Measurements from ENCODE around the gene DMD. TPM values are rescaled to one million over a fixed set of nuclear protein-coding genes. Genes with fewer than 3 reads are reported as not detected.
A peak's percentile ranks its signal among the peaks of the same experiment; 100 is the strongest.

The DMD gene
- total RNA-seq, 2 donors from 2014 or later: 19.6 to 24.9 TPM

- H3K27ac ChIP-seq (ENCODE audit: low read depth, low read length): no peak overlapping the region
- no peaks in the 10 kb centered on the region for H3K4me1 ChIP-seq (ENCODE audit: control insufficient read depth, insufficient read depth, low read length)
- H3K27ac Mint-ChIP-seq: no peak overlapping the region
- no peaks in the 10 kb centered on the region for H3K27me3 ChIP-seq (ENCODE audit: control insufficient read depth, insufficient read depth, low read length, poor library complexity, severe bottlenecking)
- no peak for TF ChIP-seq CTCF (conservative IDR thresholded peaks at IDR 0.05)
- no peaks in the 10 kb centered on the region for H3K36me3 ChIP-seq (ENCODE audit: control insufficient read depth, insufficient read depth, low read length)
- H3K36me3 Mint-ChIP-seq (ENCODE audit: low read depth): no peaks in the 10 kb centered on the region
- no peak overlapping the region for H3K4me3 Mint-ChIP-seq
- WGBS, 2 experiments (ENCODE audit: insufficient coverage in 1 of 2, insufficient read length in 1 of 2): 100% methylated on average over 1 of the region's 1 CpG; no CpG with 5 or more reads in 1 of the 2 experiments
- peaks cover 32% of the 10 kb centered on the region for H3K9me3 Mint-ChIP-seq
- H3K9ac ChIP-seq (ENCODE audit: extremely low read depth, low read length, poor library complexity, severe bottlenecking): no peak overlapping the region
- DNase-seq: no peak
- H3K27me3 Mint-ChIP-seq (ENCODE audit: insufficient read depth): no peaks in the 10 kb centered on the region
- H3K4me3 ChIP-seq (ENCODE audit: low read length): no peak overlapping the region
- no peaks in the 10 kb centered on the region for H3K9me3 ChIP-seq (ENCODE audit: control insufficient read depth, low read length)
- H3K4me1 Mint-ChIP-seq: peaks cover 21% of the 10 kb centered on the region
Measured at GRCh38 chrX:31237189-31237588, 1974.2 kb downstream of the DMD start.

GRCh38 chrX:31236231-31236630, 1975.1 kb downstream of the DMD start:
- no peaks in the 10 kb centered on the region for H3K36me3 Mint-ChIP-seq (ENCODE audit: low read depth)
- H3K27ac Mint-ChIP-seq: no peak overlapping the region
- no peak for TF ChIP-seq CTCF (conservative IDR thresholded peaks at IDR 0.05)
- no peaks in the 10 kb centered on the region for H3K36me3 ChIP-seq (ENCODE audit: control insufficient read depth, insufficient read depth, low read length)
- no peaks in the 10 kb centered on the region for H3K27me3 Mint-ChIP-seq (ENCODE audit: insufficient read depth)
- 90 to 93% methylated on average over 5 to 6 of the region's 6 CpGs for WGBS, 2 experiments (ENCODE audit: insufficient coverage in 1 of 2, insufficient read length in 1 of 2)
- H3K9me3 ChIP-seq (ENCODE audit: control insufficient read depth, low read length): no peaks in the 10 kb centered on the region
- H3K4me3 Mint-ChIP-seq: no peak overlapping the region
- no peak overlapping the region for H3K27ac ChIP-seq (ENCODE audit: low read depth, low read length)
- no peak overlapping the region for H3K4me3 ChIP-seq (ENCODE audit: low read length)
- H3K27me3 ChIP-seq (ENCODE audit: control insufficient read depth, insufficient read depth, low read length, poor library complexity, severe bottlenecking): no peaks in the 10 kb centered on the region
- DNase-seq: no peak
- peaks cover 24% of the 10 kb centered on the region for H3K4me1 Mint-ChIP-seq
- no peak overlapping the region for H3K9ac ChIP-seq (ENCODE audit: extremely low read depth, low read length, poor library complexity, severe bottlenecking)
- H3K9me3 Mint-ChIP-seq: peaks cover 41% of the 10 kb centered on the region
- no peaks in the 10 kb centered on the region for H3K4me1 ChIP-seq (ENCODE audit: control insufficient read depth, insufficient read depth, low read length)

- Mint-ChIP-seq H3K9me3 (peaks cover 47% of the 10 kb centered on the region), H3K27me3 (ENCODE audit: insufficient read depth) (no peaks in the 10 kb centered on the region), H3K4me3 (no peak overlapping the region), H3K27ac (no peak overlapping the region), H3K36me3 (ENCODE audit: low read depth) (no peaks in the 10 kb centered on the region), H3K4me1 (peaks cover 24% of the 10 kb centered on the region)
- Histone ChIP-seq H3K9ac (ENCODE audit: extremely low read depth, low read length, poor library complexity, severe bottlenecking) (no peak overlapping the region), H3K27me3 (ENCODE audit: control insufficient read depth, insufficient read depth, low read length, poor library complexity, severe bottlenecking) (no peaks in the 10 kb centered on the region), H3K4me3 (ENCODE audit: low read length) (no peak overlapping the region), H3K27ac (ENCODE audit: low read depth, low read length) (no peak overlapping the region), H3K36me3 (ENCODE audit: control insufficient read depth, insufficient read depth, low read length) (no peaks in the 10 kb centered on the region), H3K9me3 (ENCODE audit: control insufficient read depth, low read length) (no peaks in the 10 kb centered on the region), H3K4me1 (ENCODE audit: control insufficient read depth, insufficient read depth, low read length) (no peaks in the 10 kb centered on the region)
- 27 to 38% methylated on average over 3 to 4 of the region's 4 CpGs for WGBS, 2 experiments (ENCODE audit: insufficient coverage in 1 of 2, insufficient read length in 1 of 2)
- TF ChIP-seq CTCF (conservative IDR thresholded peaks at IDR 0.05): no peak
- peak; percentile 72 for DNase-seq
Measured at GRCh38 chrX:31233941-31234496, 1977.3 kb downstream of the DMD start.
